Measurements from ENCODE around the gene BCAS1. TPM values are rescaled to one million over a fixed set of nuclear protein-coding genes. Genes with fewer than 3 reads are reported as not detected.
A peak's percentile ranks its signal among the peaks of the same experiment; 100 is the strongest.

The BCAS1 gene
- total RNA-seq, 2 experiments from 2014 or later = 0.09 TPM; not detected in 1

DNA sequence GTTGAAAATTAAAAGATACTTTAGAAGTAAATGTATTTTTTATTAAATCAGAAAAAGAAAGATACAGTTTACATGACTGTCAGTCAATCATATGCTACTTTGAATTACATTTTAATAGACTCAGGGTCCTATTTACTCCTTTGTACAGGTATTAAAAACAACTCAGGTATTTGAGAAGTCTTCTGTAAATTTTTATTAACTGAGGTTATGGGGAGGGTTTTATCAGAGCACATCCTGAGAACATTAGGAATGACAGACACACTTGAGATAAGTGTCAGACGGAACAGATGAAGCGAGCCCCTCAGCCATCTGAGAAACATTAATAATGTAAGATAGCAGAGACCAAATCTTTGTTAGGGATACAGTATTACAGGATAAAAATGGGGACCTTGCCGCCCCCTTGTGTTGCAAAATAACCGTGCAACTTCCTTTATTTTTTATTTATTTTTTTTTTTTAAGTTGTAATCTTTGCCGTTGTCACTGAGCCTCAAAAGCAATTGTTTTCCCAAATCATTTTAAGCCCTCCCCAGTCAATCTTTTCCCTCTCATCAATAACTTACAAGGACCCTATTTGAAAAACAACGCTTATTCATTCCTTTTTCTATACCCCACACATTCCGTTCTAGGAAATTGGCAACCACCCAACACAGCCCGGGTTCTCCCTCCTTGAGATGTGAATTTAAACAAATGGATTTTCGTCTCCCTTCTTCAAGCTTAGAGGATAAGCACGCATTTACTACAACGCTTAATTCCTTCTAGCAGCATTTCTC lies 126.7 kb downstream of the BCAS1 start:
- Mint-ChIP-seq H3K4me1 (peaks cover 44% of the 10 kb centered on the region), H3K4me3 (peak overlapping the region; percentile 43), H3K27me3 (no peaks in the 10 kb centered on the region), H3K36me3 (no peaks in the 10 kb centered on the region), H3K9me3 (no peaks in the 10 kb centered on the region), H3K27ac (peak overlapping the region; percentile 27)
- no peak for DNase-seq
- POLR2A ChIA-PET = no interaction called here
- ATAC-seq (ENCODE audit: low read depth) = peak; percentile 39

DNA sequence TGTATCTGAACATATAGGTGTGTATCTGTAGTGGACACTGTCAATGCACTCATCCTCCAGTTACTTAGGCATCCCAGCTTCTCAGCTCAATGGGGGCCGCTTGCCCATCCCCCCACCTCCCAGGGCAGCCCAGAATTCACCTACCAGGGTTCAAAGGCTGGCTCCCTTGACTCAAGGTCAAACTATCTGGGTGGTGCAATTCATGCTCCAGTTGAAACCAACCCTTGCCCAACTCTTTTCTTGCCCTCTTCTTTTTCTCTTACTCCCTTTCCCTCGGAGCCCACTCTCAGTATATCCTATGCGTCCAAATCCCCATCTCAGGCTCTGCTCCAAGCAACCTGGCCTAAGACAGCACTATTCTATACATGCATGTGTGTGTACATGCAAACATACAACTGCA lies 127.4 kb downstream of the BCAS1 start:
- POLR2A ChIA-PET = no interaction called here
- no peaks in the 10 kb centered on the region for H3K9me3 Mint-ChIP-seq
- H3K27ac Mint-ChIP-seq = no peak overlapping the region
- DNase-seq (no peak), ATAC-seq (ENCODE audit: low read depth) (no peak)
- H3K36me3 Mint-ChIP-seq = peaks cover under 1% of the 10 kb centered on the region
- H3K4me3 Mint-ChIP-seq = no peak overlapping the region
- no peaks in the 10 kb centered on the region for H3K27me3 Mint-ChIP-seq
- H3K4me1 Mint-ChIP-seq = peaks cover 41% of the 10 kb centered on the region

DNA sequence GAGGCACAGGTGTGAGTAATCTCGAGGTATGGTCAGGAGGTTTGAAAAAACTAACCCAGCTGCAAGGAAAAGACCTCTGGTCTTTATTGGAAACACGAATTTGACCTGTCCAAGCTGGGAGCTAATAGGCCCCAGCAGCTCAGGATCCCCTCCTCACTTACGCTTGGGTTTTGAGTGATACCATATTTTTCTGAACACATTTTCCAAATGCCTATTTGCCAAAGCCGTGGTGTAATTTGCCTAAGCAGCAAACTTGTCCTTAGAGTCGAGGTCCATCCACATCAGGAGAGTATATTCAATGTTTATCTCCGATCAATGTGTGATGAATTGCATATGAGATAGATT lies 128.0 kb downstream of the BCAS1 start:
- POLR2A ChIA-PET = no interaction called here
- H3K36me3 Mint-ChIP-seq = peaks cover 1% of the 10 kb centered on the region

DNA sequence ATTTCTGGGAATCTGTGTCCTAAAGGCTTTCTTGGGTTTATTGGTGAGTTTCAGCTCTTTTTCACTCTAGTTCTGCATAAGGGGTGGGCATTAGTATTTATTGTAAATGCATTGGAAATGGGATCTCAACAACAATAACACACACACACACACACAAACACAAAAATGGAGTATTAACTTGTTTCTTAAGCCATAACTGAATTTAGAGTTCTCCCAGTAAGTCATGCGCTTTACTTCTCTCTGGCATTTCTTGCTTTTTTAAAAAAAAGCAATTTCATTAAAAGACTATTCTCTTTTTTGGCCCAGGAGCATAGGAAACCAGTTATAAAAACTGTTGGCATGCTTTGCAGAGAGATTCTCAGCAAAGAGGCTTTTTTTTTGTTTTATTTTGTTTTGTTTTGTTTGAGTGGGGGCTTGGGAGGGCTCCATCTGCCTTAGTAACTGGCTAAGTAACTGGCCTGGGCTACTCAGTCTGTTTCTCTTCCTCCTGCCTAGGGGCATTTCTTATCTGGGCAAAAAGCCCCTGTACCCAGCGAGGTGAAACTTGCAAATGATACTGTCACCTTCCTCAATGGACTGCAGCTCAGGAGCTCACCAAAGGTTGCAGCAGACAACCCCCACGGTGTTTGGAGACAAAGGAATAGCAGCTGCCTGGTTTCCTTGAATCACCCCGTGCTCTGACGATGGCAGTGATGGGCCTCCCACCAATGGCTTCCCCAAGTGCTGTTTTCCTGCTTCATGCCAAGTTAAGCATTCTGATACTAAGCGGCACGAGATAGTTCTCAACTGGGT lies 128.5 kb downstream of the BCAS1 start:
- no peak for ATAC-seq (ENCODE audit: low read depth)
- peaks cover 1% of the 10 kb centered on the region for H3K36me3 Mint-ChIP-seq
- peak overlapping the region; percentile 63 for H3K4me3 Mint-ChIP-seq
- H3K9me3 Mint-ChIP-seq = no peaks in the 10 kb centered on the region
- peak overlapping the region; percentile 58 for H3K27ac Mint-ChIP-seq
- peaks cover 43% of the 10 kb centered on the region for H3K4me1 Mint-ChIP-seq
- POLR2A ChIA-PET = interaction anchor here (0.9 kb wide), 1 partner anchor 121 kb away, joined by 3 read pairs; no protein-coding TSS in a partner anchor
- no peaks in the 10 kb centered on the region for H3K27me3 Mint-ChIP-seq
- DNase-seq = no peak

More for the DNA sequence above, 128.0 kb downstream of the BCAS1 start:
- peaks cover 43% of the 10 kb centered on the region for H3K4me1 Mint-ChIP-seq
- ATAC-seq (ENCODE audit: low read depth) (no peak), DNase-seq (no peak)
- H3K27ac Mint-ChIP-seq = no peak overlapping the region
- no peaks in the 10 kb centered on the region for H3K27me3 Mint-ChIP-seq
- no peaks in the 10 kb centered on the region for H3K9me3 Mint-ChIP-seq
- no peak overlapping the region for H3K4me3 Mint-ChIP-seq

DNA sequence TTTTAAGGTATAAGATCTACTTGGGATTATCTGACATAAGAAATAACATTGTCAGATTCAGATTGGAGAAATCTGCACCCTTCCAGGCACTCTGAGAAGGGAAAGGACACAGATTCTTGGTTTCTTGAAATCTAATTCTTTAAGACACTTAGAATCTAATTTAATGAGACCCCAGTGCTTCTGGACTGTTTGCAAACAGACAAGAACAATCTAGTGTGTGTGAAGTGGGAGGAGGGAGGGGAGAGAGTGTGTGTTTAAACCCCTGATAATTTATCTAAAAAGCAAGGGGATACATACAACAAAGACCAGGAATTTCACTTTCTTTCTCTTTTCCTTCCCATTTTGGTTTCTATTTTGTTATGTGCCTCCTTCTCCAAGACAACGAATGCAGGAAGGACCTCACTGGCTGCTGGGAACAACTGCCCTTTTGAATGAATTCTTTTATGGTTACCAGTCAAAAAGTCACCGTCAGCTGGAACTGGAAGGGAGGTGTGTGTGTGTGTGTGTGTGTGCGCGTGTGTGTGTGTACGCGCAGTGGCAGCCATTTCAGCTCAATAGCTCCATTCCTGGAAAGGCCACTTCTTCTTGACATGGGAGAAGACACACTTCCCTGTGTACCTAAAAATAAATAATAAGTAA lies 129.4 kb downstream of the BCAS1 start:
- Mint-ChIP-seq H3K27me3 (no peaks in the 10 kb centered on the region), H3K27ac (peak overlapping the region; percentile 42), H3K4me1 (peaks cover 41% of the 10 kb centered on the region), H3K9me3 (no peaks in the 10 kb centered on the region), H3K4me3 (peak overlapping the region; percentile 52), H3K36me3 (peaks cover 1% of the 10 kb centered on the region)
- ATAC-seq (ENCODE audit: low read depth) (no peak), DNase-seq (no peak)
- POLR2A ChIA-PET = interaction anchor here (0.9 kb wide), 1 partner anchor 122 kb away, joined by 3 read pairs; no protein-coding TSS in a partner anchor

DNA sequence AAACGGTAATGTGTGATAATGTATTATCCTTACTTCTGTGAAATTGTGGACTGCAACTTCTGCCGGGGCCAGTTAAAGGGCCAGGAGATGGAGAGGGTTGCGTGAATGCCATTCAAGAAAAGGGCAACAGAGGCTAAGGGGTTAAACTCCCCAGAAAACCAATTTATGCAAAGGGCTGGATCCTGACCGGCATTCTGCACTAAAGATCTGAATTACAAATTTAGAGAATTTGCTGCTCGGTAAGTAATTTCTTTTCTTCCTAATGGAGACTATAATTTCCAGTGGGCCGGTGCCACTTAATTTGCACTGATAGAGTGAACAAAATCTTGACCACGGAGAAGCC lies 130.1 kb downstream of the BCAS1 start:
- Mint-ChIP-seq H3K4me1 (peaks cover 44% of the 10 kb centered on the region), H3K27ac (peak overlapping the region; percentile 79), H3K4me3 (peak overlapping the region; percentile 47), H3K27me3 (no peaks in the 10 kb centered on the region), H3K9me3 (no peaks in the 10 kb centered on the region), H3K36me3 (peaks cover 1% of the 10 kb centered on the region)
- POLR2A ChIA-PET = interaction anchor here (0.6 to 1.2 kb wide), 5 partner anchors 10 to 336 kb away, joined by 4 to 6 read pairs (median 6); no protein-coding TSS in a partner anchor
- DNase-seq (no peak), ATAC-seq (ENCODE audit: low read depth) (no peak)

DNA sequence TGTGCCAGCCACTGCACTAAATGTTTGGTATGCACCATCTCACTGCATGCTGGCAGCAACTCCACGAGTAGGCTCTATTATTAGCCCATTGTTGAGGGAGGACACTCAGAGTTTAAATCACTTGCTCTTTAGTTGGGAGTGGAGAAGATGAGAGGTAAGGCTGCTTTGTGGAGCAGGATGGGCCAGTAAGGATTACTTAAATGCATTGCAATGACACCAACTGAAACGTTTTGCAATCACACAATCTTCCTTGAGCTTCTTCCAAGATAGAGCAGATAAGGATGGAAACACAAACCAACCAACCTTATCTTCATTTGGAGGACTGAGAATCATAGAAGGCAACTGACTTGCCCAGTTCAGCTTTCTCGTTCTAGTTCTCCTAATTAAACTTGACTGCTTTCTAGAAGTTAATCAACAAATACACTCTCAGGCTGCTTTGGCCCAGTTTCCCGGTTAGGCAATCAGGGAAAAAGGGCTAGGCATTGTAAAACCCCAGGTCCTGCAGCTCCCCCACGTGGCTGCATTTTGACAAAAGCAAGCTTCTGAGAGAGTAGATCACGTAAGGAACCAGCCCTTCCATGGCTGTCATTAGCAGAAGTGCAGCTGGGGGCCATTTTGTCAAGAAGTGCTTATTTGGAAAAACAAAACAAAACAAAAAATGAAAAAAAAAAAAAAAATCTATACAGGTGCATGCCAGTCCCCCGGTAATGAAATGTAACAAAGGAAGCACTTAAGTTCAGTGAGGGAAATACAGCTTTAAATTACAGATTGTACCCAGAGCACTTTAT lies 130.6 kb downstream of the BCAS1 start:
- H3K27me3 Mint-ChIP-seq = no peaks in the 10 kb centered on the region
- H3K4me1 Mint-ChIP-seq = peaks cover 50% of the 10 kb centered on the region
- H3K4me3 Mint-ChIP-seq = peak overlapping the region; percentile 47
- POLR2A ChIA-PET = interaction anchor here (0.6 to 1.2 kb wide), 6 partner anchors 9 to 336 kb away, joined by 3 to 6 read pairs (median 5); no protein-coding TSS in a partner anchor
- peaks cover 1% of the 10 kb centered on the region for H3K36me3 Mint-ChIP-seq
- ATAC-seq (ENCODE audit: low read depth) = peak; percentile 87
- DNase-seq = peak; percentile 75
- peak overlapping the region; percentile 79 for H3K27ac Mint-ChIP-seq
- H3K9me3 Mint-ChIP-seq = no peaks in the 10 kb centered on the region

DNA sequence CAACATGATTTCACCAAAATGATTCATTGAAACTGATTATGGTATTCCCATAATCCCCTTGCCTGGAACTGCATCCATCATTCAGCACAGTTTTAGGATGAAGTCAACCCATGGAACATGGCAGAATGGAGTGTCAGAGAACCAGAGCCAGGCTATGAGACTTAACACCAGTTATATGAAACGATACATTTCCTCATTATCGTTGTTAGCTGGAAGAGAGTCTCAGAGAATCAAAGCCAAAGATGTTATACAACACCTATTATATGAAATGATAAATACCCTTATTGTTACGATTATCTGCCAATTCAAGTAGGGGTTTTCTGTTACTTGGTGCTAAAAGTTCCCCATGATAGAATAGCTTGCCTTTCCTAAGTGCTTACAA lies 131.2 kb downstream of the BCAS1 start:
- DNase-seq = no peak
- Mint-ChIP-seq H3K36me3 (peaks cover 1% of the 10 kb centered on the region), H3K4me1 (peaks cover 55% of the 10 kb centered on the region), H3K4me3 (no peak overlapping the region), H3K9me3 (no peaks in the 10 kb centered on the region), H3K27ac (no peak overlapping the region), H3K27me3 (no peaks in the 10 kb centered on the region)
- ATAC-seq (ENCODE audit: low read depth) = no peak
- POLR2A ChIA-PET = interaction anchor here (1.0 to 1.5 kb wide), 4 partner anchors 9 to 357 kb away, joined by 3 to 6 read pairs (median 5); no protein-coding TSS in a partner anchor

DNA sequence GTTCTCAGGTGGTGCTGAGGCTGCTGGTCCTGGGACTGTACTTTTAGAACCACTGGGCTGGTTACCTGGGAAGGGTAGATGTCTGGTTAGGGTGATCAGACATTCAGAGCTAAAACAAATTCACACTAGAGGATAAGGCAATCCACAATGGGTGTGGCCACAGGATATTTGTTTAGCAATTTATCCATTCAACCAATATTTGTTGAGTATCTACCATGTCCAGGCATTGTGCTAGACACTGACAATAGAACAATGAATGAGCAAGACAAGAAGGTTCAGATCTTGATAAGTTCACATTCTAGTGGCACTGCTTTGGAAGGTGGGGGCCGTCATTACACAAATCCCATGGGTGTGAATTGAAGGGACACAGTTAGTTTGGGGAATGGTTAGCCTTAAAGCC lies 131.7 kb downstream of the BCAS1 start:
- DNase-seq = no peak
- peak overlapping the region; percentile 13 for H3K27ac Mint-ChIP-seq
- H3K36me3 Mint-ChIP-seq = peaks cover 1% of the 10 kb centered on the region
- peaks cover 54% of the 10 kb centered on the region for H3K4me1 Mint-ChIP-seq
- no peaks in the 10 kb centered on the region for H3K27me3 Mint-ChIP-seq
- ATAC-seq (ENCODE audit: low read depth) = no peak
- POLR2A ChIA-PET = interaction anchor here (1.4 to 1.5 kb wide), 2 partner anchors 357 to 359 kb away, joined by 3 to 4 read pairs; no protein-coding TSS in a partner anchor
- H3K9me3 Mint-ChIP-seq = no peaks in the 10 kb centered on the region
- H3K4me3 Mint-ChIP-seq = no peak overlapping the region

DNA sequence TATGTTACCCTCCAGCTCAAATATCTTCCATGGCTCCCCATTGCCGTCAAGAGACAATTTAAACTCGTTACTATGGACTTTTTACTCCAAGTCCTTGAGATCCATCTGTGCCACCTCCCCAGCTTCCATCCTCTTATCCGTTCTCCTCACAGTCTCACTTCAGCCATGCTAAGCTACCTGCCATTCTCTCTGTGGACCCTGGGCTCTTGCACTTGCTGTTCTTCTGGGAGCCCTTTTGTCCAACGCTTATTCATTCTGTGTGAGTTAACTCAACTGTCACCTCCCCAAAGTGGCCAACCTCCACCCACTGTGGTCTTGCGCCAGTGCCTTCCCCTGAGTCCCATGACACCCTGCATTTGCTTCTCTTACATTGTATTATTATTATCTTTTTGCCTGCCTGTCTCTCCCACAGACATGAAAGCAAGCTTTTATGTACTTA lies 132.4 kb downstream of the BCAS1 start:
- no peak for ATAC-seq (ENCODE audit: low read depth)
- no peaks in the 10 kb centered on the region for H3K9me3 Mint-ChIP-seq
- H3K4me3 Mint-ChIP-seq = no peak overlapping the region
- POLR2A ChIA-PET = interaction anchor here (1.4 to 1.5 kb wide), 2 partner anchors 356 to 358 kb away, joined by 3 to 4 read pairs; no protein-coding TSS in a partner anchor
- H3K36me3 Mint-ChIP-seq = peaks cover 1% of the 10 kb centered on the region
- H3K4me1 Mint-ChIP-seq = peaks cover 53% of the 10 kb centered on the region
- H3K27me3 Mint-ChIP-seq = no peaks in the 10 kb centered on the region
- H3K27ac Mint-ChIP-seq = no peak overlapping the region
- DNase-seq = no peak

DNA sequence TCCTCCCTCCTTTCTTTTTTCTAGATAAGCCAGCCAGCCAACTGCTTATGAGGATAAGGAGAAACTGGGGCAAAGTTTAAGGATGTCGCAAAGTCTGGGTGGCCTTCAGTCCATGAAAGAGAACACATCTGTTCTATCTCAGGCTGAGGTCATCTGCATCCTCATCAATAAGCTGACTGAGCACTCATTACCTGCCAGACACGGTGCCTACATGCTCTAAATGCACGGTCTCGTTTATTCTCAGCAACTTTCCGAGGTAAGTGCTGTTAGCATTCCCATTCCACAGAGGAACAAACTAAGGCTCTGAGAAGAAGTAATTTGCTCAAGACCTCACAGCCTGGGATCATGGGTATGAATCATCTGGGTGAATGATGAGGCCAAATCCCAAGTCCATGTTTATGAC lies 133.1 kb downstream of the BCAS1 start:
- Mint-ChIP-seq H3K36me3 (peaks cover 1% of the 10 kb centered on the region), H3K27ac (no peak overlapping the region), H3K9me3 (no peaks in the 10 kb centered on the region), H3K27me3 (no peaks in the 10 kb centered on the region), H3K4me3 (no peak overlapping the region), H3K4me1 (peaks cover 50% of the 10 kb centered on the region)
- no peak for ATAC-seq (ENCODE audit: low read depth)
- no peak for DNase-seq
- POLR2A ChIA-PET = interaction anchor here (1.4 kb wide), 1 partner anchor 358 kb away, joined by 4 read pairs; no protein-coding TSS in a partner anchor

DNA sequence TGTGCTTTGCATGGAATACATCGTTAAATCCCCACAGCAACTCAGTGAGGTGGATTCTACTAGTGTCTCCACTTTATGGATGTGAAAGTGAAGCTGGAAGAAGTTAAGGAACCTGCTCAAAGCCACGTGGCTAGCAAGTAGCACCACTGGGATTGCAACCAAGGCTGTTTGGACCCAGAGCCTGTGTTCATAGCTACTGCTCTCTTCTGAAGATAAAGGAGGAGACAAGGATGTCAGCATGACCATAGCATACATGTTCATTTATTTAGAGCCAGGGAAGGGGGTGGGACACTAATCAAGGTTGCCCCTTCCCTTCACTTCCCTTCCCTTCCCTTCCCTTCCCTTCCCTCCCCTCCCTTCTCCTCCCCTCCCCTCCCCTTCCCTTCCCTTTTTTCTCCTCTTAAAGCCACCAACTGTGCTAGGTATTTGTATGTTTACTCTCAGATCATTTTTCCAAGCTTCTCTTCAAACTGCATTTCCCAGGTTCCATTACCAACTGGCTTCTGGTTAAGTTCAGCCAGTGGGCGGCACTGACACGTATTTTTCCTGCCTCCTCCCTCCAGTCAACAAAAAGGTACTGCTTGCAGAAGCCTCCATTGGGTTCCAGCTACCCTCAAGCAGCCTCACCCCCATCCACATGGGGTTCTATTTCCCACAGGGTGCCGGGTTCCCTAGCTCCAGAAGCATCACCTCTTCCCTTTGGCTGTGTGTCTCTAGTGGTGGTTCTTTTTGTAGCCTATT lies 134.9 kb downstream of the BCAS1 start:
- Mint-ChIP-seq H3K36me3 (peaks cover 1% of the 10 kb centered on the region), H3K4me3 (peak overlapping the region; percentile 76), H3K27me3 (no peaks in the 10 kb centered on the region), H3K4me1 (peaks cover 46% of the 10 kb centered on the region), H3K9me3 (no peaks in the 10 kb centered on the region), H3K27ac (peak overlapping the region; percentile 91)
- ATAC-seq (ENCODE audit: low read depth) (peak; percentile 7), DNase-seq (no peak)
- POLR2A ChIA-PET = interaction anchor here (0.7 to 1.9 kb wide), 7 partner anchors 19 to 342 kb away, joined by 3 to 10 read pairs (median 5); partner anchors contain the start of gene ZNF217

All from activated naive CD8-positive, alpha-beta T cell treated with anti-CD3 and anti-CD28 coated beads, Interleukin-2, amount 10 ng/mL, durations not matched to agents 7 days and 5 days (primary cell).